Activated T-cell treated with anti-CD3 and anti-CD28 coated beads, Interleukin-2, amount 50 U/mL, for 48 hours (primary cell): ENCODE measurements around the gene COL5A2.

Experiments used
- DNase-seq, 2 experiments: peaks; one replicate each; pipeline ENCODE4 v3.0.0-alpha.2; 2020

COL5A2 gene

GRCh38 chr2:189178726-189179569 lies 613 bp downstream of the COL5A2 start:
- DNase-seq = no peak

- no peak for DNase-seq
These were observed 1.5 kb downstream of the COL5A2 start for GRCh38 chr2:189178054-189178453.

GRCh38 chr2:189177251-189177840 lies 2.2 kb downstream of the COL5A2 start:
- DNase-seq = no peak

- no peak for DNase-seq
These were observed 3.0 kb downstream of the COL5A2 start for GRCh38 chr2:189176516-189176915.

GRCh38 chr2:189175869-189176433 lies 3.6 kb downstream of the COL5A2 start:
- no peak for DNase-seq

GRCh38 chr2:189171956-189172609 lies 7.5 kb downstream of the COL5A2 start:
- no peak for DNase-seq

GRCh38 chr2:189168856-189169499 lies 10.6 kb downstream of the COL5A2 start:
- no peak for DNase-seq

- no peak for DNase-seq
These were observed 13.7 kb downstream of the COL5A2 start for GRCh38 chr2:189165656-189166380.

GRCh38 chr2:189164746-189165145 lies 14.8 kb downstream of the COL5A2 start:
- no peak for DNase-seq

GRCh38 chr2:189163889-189164288 lies 15.7 kb downstream of the COL5A2 start:
- no peak for DNase-seq

- no peak for DNase-seq
These were observed 17.0 kb downstream of the COL5A2 start for GRCh38 chr2:189162566-189162965.

GRCh38 chr2:189161894-189162293 lies 17.7 kb downstream of the COL5A2 start:
- no peak for DNase-seq

- no peak for DNase-seq
These were observed 19.8 kb downstream of the COL5A2 start for GRCh38 chr2:189159717-189160116.

GRCh38 chr2:189159273-189159672 lies 20.3 kb downstream of the COL5A2 start:
- no peak for DNase-seq

GRCh38 chr2:189157939-189158338 lies 21.6 kb downstream of the COL5A2 start:
- DNase-seq = no peak

GRCh38 chr2:189157456-189157855 lies 22.1 kb downstream of the COL5A2 start:
- no peak for DNase-seq

- no peak for DNase-seq
These were observed 23.8 kb downstream of the COL5A2 start for GRCh38 chr2:189155795-189156194.

GRCh38 chr2:189153619-189154018 lies 25.9 kb downstream of the COL5A2 start:
- no peak for DNase-seq

GRCh38 chr2:189152483-189152882 lies 27.1 kb downstream of the COL5A2 start:
- DNase-seq = no peak

GRCh38 chr2:189151906-189152305 lies 27.7 kb downstream of the COL5A2 start:
- no peak for DNase-seq

- DNase-seq = no peak
These were observed 29.5 kb downstream of the COL5A2 start for GRCh38 chr2:189150033-189150432.

- DNase-seq = no peak
These were observed 31.6 kb downstream of the COL5A2 start for GRCh38 chr2:189147989-189148388.
